Thymus (tissue), 11 donors: ENCODE data around the gene ELMO2. TPM values are rescaled to one million over a fixed set of nuclear protein-coding genes. Genes with fewer than 3 reads are reported as not detected.
A peak's percentile ranks its signal among the peaks of the same experiment; 100 is the strongest.

Experiments used
- DNase-seq, 9 donors: peaks; one replicate each; pipeline ENCODE4 v3.0.0-alpha.2; 2013; ENCODE audit warnings: low spot score in 9 of 9, low read depth in 6 of 9, missing footprints in 1 of 9
- H3K27ac ChIP-seq, 2 donors: one replicate each; pipeline ENCODE4 v1.5.1; 2013; ENCODE audit warnings: control low read depth in 1 of 2, low read depth in 1 of 2, low read length in 1 of 2, mild to moderate bottlenecking in 1 of 2, moderate library complexity in 1 of 2
- H3K27me3 ChIP-seq, 2 donors: one replicate each; pipeline ENCODE4 v1.5.1; 2013; ENCODE audit warnings: low read length in 1 of 2; ENCODE audit not compliant: control insufficient read depth in 2 of 2, insufficient read depth in 1 of 2
- H3K36me3 ChIP-seq, 2 donors: one replicate each; pipeline ENCODE4 v1.5.1; 2013; ENCODE audit warnings: low read length in 1 of 2, mild to moderate bottlenecking in 1 of 2, moderate library complexity in 1 of 2; ENCODE audit not compliant: control insufficient read depth in 2 of 2, insufficient read depth in 2 of 2
- H3K4me1 ChIP-seq, 2 donors: one replicate each; pipeline ENCODE4 v1.5.1; 2013; ENCODE audit warnings: low read length in 2 of 2; ENCODE audit not compliant: control insufficient read depth in 2 of 2, insufficient read depth in 2 of 2
- H3K4me3 ChIP-seq, 2 donors: one replicate each; pipeline ENCODE4 v1.5.1; 2013; ENCODE audit warnings: low read length in 2 of 2, control low read depth in 1 of 2, mild to moderate bottlenecking in 1 of 2
- H3K9me3 ChIP-seq, 2 donors: one replicate each; pipeline ENCODE4 v1.5.1; 2013; ENCODE audit warnings: low read length in 1 of 2, mild to moderate bottlenecking in 1 of 2; ENCODE audit not compliant: control insufficient read depth in 2 of 2, insufficient read depth in 1 of 2
- whole genome bisulfite sequencing: extraction: QIAGEN DNeasy Blood & Tissue Kit; methylation state at CpG from one replicate; pipeline ENCODE4 v1.1.7; 2013; 5-methylcytosine and 5-hydroxymethylcytosine counted together
- polyA plus RNA-seq: library from polyadenylated mRNA; stranded (reverse); fragments of 200-250 nt; gene quantifications from one replicate; pipeline ENCODE4 v1.2.3, GENCODE V29; 2013
- total RNA-seq: library from RNA; stranded (reverse); fragments of 120-200 nt; gene quantifications from one replicate; pipeline ENCODE4 v1.2.4, GENCODE V29; 2013
- donor health status: healthy.

Gene ELMO2
- total and polyA plus RNA-seq, 2 donors = 23.3 to 32.9 TPM

DNA sequence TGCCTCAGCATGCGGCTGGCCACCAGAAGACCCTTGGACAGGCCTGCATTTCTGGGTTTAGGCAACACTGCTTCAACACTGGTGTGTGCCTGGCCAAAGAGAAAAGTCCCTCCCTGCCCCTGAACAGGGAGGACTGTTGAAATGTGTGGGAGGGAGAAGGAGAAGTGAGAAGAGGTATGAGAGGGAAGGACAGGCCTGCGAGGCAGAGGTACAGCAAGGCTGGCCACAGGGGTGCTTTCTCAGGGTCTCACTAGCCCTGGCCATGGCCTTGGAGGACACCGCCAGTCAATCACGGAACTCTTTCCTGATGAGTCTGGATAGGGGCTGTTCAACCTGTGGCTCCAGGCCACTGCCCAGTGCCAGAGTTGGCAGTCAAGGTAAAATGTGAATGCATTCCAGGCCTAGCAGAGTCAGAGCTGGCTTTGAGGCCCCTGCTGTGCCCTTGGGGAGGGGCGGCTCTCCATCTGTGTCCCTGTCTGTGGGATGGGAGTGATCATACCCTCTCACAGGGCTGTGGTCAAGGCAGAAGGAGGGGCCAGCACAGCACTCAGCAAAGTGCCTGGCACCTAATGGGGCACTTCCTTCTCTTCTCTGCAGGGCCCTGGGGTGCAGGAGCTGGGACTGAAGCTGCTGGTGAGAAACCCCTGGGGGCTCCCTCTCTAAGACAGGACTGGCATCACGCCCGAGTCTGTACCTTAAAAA is 54.9 kb downstream of the ELMO2 start:
- WGBS = 96% methylated on average over 7 of the region's 7 CpGs
- Histone ChIP-seq H3K4me1 (peaks cover 0 to 23% of the 10 kb centered on the region in 2 donors), H3K4me3 (no peak overlapping the region), H3K27ac (peak overlapping the region in 1 of 2 donors; percentile 11), H3K36me3 (peaks cover 19 to 48% of the 10 kb centered on the region in 2 donors), H3K9me3 (no peaks in the 10 kb centered on the region), H3K27me3 (no peaks in the 10 kb centered on the region)
- no peak for DNase-seq

DNA sequence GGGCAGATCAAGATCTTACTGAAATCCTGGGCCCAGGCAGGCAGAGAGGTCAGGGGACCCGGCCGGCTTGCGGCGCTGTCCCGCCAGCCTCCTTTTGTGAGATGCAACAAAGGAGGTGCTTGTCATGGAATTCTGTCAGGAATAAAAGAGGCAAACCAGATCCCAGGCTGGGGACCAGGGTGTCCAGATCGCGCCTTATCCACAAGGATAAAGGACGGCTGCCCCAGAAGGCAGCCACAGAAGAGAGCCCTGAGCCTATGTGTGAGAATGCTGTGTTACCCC is 55.5 kb downstream of the ELMO2 start:
- 97% methylated on average over 8 of the region's 8 CpGs for WGBS

DNA sequence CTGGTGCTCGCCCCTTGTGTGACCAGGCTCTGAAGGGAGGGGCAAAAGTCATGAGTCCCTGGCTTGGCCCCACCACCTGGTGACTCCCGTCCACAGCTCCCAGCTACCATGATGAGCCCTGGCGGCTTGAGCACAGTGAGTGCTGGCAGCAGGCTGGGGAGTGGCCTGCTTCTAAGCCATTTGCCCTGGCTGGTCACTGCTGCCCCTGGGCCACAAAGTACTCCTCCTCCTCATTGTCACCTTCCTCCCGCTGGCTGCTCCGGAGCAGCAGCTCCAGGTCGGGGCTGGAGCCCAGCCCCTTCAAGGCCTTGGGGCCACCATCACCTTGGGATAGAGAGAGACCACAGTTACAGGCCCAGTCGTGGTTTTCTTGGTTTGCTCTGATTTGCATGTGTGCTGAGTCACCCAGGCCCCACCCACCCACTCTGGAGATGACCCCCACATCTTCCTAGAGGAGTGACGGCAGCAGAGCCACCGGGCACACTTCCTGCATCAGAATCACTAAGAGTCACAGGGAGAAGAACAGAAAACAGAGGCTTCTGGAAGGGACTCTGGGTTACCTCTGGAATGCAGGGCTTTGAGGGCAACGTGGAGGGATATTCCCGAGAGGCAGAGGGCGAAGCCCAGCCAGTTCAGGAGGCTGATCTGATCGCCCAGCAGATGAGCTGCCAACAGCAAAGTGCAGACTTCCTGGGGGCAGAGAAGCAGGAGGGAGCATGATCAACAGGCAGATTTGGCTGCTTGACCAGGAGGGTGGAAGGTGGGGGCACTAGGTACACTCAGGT is 56.0 kb downstream of the ELMO2 start:
- H3K4me3 ChIP-seq = no peak overlapping the region
- peak in 1 of 9 donors; percentile 28 for DNase-seq
- peak overlapping the region in 1 of 2 donors; percentile 90 for H3K27ac ChIP-seq
- 72% methylated on average over 13 of the region's 13 CpGs for WGBS
- peaks cover 0 to 23% of the 10 kb centered on the region in 2 donors for H3K4me1 ChIP-seq
- no peaks in the 10 kb centered on the region for H3K27me3 ChIP-seq
- H3K36me3 ChIP-seq = peaks cover 18 to 40% of the 10 kb centered on the region in 2 donors
- H3K9me3 ChIP-seq = no peaks in the 10 kb centered on the region

More for the DNA sequence above, 55.5 kb downstream of the ELMO2 start:
- DNase-seq = no peak
- Histone ChIP-seq H3K9me3 (no peaks in the 10 kb centered on the region), H3K27me3 (no peaks in the 10 kb centered on the region), H3K36me3 (peaks cover 19 to 43% of the 10 kb centered on the region in 2 donors), H3K4me1 (peaks cover 0 to 23% of the 10 kb centered on the region in 2 donors), H3K4me3 (no peak overlapping the region), H3K27ac (peak overlapping the region in 1 of 2 donors; percentile 11)

DNA sequence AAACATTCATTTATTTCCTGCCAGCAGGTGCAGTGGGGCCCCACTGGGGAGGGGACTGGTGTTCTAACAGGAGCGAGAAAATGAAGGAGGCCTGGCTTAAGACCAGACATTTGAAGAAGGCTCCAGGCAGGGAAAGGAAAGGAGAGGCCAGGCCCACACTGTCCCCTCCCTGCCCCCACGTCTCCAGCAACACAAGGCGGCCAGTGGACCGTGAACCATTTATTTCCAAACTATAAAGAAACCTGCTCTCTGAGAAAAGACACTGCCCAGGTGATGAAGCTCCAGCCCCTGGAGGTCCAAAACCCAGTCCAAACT is 56.7 kb downstream of the ELMO2 start:
- 83% methylated on average over 4 of the region's 4 CpGs for WGBS
- Histone ChIP-seq H3K9me3 (no peaks in the 10 kb centered on the region), H3K27ac (peak overlapping the region in 1 of 2 donors; percentile 90), H3K4me3 (no peak overlapping the region), H3K4me1 (peaks cover 0 to 23% of the 10 kb centered on the region in 2 donors), H3K27me3 (no peaks in the 10 kb centered on the region), H3K36me3 (peaks cover 13 to 33% of the 10 kb centered on the region in 2 donors)
- DNase-seq = peak in 7 of 9 donors; percentile 29 to 85 (median 56)

DNA sequence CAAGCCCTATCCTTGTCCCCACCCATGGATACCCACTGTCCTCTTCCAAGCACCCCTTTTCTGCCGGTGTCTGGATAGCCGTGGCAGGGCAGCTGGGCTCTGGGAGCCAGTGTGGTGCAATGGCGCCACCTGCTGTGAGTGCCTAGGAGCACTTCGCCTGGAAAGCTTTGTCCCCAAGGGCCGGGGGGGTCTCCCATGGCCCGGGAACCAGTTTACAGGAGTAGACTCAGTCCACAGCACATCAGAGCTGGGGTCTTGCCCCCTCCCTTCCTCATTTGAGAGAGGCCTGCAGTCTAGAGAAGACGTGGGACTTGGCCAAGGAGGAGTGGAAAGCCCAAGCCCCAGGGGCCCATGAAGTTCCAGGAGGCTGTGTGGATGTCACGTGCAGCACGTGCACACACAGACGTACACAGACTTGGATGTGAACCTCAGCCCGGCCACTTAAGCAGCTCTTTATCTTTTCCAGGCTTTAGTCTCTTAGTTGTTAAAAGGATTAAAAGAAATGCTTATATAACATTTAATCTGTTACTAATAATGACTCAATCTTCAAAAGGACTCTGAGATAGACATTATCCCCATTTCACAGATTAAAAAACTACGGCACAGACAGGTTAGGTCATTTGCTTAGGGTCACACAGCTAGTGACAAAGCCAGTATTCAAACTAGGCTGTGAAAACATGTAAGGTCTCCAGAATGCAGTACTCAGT is 57.2 kb downstream of the ELMO2 start:
- WGBS = 85% methylated on average over 12 of the region's 12 CpGs
- Histone ChIP-seq H3K36me3 (peaks cover 8 to 28% of the 10 kb centered on the region in 2 donors), H3K27ac (peak overlapping the region in 1 of 2 donors; percentile 90), H3K27me3 (peaks cover 0 to 5% of the 10 kb centered on the region in 2 donors), H3K4me1 (peaks cover 0 to 23% of the 10 kb centered on the region in 2 donors), H3K9me3 (no peaks in the 10 kb centered on the region), H3K4me3 (no peak overlapping the region)
- peak in 7 of 9 donors; percentile 27 to 79 (median 62) for DNase-seq

GRCh38 chr20:46347841-46348803 is 58.3 kb downstream of the ELMO2 start:
- Histone ChIP-seq H3K4me1 (peaks cover 0 to 28% of the 10 kb centered on the region in 2 donors), H3K27ac (no peak overlapping the region), H3K36me3 (peaks cover 6 to 22% of the 10 kb centered on the region in 2 donors), H3K9me3 (no peaks in the 10 kb centered on the region), H3K27me3 (peaks cover 5 to 16% of the 10 kb centered on the region in 2 donors), H3K4me3 (no peak overlapping the region)
- no peak for DNase-seq
- WGBS = 92% methylated on average over 25 of the region's 25 CpGs

DNA sequence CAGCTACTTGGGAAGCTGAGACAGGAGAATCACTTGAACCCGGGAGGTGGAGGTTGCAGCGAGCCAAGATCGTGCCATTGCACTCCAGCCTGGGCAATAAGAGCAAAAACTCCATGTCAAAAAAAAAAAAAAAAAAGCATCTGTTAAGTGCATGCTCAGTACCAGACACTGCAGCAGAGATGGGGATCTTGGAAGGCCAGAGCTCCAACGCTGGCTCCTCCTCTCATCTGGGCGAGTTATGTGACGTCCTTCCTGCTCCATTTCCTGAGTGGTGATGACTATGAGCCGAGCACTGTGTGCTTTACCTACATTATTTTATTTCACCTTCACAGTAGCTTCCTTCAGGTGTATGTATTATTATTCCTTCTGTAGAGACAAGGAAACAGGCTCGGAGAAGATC is 59.6 kb downstream of the ELMO2 start:
- peaks cover 9 to 29% of the 10 kb centered on the region in 2 donors for H3K27me3 ChIP-seq
- no peak overlapping the region for H3K4me3 ChIP-seq
- H3K9me3 ChIP-seq = no peaks in the 10 kb centered on the region
- peaks cover 4 to 20% of the 10 kb centered on the region in 2 donors for H3K36me3 ChIP-seq
- 87% methylated on average over 8 of the region's 8 CpGs for WGBS
- DNase-seq = no peak
- no peak overlapping the region for H3K27ac ChIP-seq
- H3K4me1 ChIP-seq = peaks cover 0 to 28% of the 10 kb centered on the region in 2 donors

GRCh38 chr20:46344488-46345162 is 61.8 kb downstream of the ELMO2 start:
- Histone ChIP-seq H3K27me3 (peaks cover 9 to 37% of the 10 kb centered on the region in 2 donors), H3K9me3 (no peaks in the 10 kb centered on the region), H3K4me3 (no peak overlapping the region), H3K27ac (no peak overlapping the region), H3K36me3 (no peaks in the 10 kb centered on the region), H3K4me1 (peaks cover 0 to 16% of the 10 kb centered on the region in 2 donors)
- no peak for DNase-seq
- WGBS = 81% methylated on average over 8 of the region's 8 CpGs
